HG02885 (cell line): ENCODE results near the gene MAP3K6.
"Not testable (repeated sequence)": the region's sequence is repeated elsewhere in the genome, so short reads cannot be mapped to it uniquely, and the experiment has no call there.

Source experiments
- ATAC-seq: cut with Tn5 transposase; IDR thresholded peaks from one replicate; pipeline ENCODE4 v1.9.1; 2021; ENCODE audit warnings: mild to moderate bottlenecking; ENCODE audit not compliant: unreplicated experiment, poor library complexity

The MAP3K6 gene

DNA sequence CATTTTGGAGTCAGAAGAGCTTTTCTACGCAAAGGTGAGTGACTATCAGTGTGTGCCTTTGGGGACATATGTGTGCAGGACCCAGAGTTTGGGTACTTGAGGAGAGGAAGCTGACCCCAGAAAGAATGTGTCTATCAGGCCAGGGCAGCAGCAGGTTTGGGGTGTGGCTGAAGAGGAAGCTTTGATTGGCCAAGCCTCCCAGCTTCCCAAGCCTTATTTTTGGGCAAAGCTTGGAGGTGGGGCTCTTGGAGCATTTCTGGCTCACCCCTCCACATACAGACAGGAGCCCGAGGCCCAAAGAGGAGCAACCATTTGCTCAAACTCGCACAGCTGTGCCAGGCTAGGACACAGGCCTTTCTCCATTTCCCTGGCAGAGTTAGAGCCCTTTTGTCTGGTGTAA lies 30.3 kb upstream of the MAP3K6 start:
- no peak for ATAC-seq

DNA sequence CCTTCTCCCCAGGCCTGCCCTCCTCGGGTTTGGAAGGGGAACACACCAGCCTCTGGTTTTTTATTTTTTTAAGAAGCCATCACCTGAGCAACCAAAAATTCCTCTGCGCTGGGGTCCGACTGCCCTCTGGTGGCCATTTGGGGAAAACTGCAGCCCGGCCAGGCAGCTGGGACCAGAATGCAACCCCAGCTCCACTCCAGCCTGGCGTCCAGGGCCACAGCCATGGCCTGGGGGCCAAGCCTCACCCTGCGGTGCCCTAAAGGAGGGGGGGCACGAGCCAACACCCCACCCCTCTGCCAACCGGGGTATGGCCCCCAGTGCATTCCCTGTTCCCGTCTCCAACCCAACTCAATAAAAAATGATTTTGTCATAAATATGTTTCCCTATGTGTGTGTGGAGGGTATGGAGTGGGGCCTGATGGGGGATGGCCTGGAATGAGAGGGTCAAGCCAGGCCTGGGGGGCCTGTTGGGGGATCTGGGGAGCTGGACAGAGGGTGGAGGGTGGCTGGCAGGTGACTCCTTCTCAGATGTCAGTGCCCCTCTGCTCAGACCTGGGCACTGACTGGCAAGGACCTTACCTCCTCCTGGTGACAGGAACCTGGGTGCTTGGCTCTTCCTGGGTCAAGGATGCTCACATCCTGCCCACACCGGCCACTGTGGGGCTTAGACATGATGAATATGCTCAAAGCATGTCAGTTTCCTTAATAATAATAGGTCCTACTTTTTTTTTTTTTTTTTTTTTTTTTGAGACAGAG lies 28.9 kb upstream of the MAP3K6 start:
- no peak for ATAC-seq

DNA sequence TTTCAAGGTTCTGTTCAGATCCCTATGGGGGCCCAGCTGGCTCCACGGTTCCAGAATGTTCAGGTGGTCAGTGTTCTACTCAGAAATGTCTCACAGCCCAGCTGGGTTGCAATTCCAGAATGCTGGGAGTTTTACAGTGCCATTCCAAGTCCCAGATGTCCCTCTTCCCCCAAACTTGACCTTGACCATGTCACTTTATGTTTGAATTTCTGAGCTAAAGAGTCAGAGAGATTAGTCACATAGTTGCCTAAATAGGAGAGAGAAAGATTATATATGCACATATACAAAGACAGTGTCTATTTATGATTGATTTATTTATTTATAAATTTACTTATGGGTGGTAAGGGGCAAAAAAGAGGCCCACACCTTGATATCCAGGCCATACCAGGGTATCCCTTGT lies 28.2 kb upstream of the MAP3K6 start:
- no peak for ATAC-seq

DNA sequence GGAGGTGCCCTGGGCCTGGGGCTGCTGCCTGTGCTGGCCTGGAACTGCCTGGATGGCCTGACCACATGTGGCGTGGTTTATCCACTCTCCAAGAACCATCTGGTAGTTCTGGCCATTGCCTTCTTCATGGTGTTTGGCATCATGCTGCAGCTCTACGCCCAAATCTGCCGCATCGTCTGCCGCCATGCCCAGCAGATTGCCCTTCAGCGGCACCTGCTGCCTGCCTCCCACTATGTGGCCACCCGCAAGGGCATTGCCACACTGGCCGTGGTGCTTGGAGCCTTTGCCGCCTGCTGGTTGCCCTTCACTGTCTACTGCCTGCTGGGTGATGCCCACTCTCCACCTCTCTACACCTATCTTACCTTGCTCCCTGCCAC lies 27.5 kb upstream of the MAP3K6 start:
- ATAC-seq = no peak

DNA sequence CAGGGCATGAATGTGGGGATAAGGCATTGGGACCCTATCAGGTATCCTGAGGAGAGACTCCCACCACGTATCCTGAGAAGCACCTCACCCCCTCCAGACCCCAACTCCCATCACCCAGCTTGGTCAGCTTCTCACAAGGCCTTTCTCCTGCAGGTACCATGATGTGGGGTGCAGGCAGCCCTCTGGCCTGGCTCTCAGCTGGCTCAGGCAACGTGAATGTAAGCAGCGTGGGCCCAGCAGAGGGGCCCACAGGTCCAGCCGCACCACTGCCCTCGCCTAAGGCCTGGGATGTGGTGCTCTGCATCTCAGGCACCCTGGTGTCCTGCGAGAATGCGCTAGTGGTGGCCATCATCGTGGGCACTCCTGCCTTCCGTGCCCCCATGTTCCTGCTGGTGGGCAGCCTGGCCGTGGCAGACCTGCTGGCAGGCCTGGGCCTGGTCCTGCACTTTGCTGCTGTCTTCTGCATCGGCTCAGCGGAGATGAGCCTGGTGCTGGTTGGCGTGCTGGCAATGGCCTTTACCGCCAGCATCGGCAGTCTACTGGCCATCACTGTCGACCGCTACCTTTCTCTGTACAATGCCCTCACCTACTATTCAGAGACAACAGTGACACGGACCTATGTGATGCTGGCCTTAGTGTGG lies 27.0 kb upstream of the MAP3K6 start:
- ATAC-seq = no peak

- no peak for ATAC-seq
These were observed 26.2 kb upstream of the MAP3K6 start for GRCh38 chr1:27392778-27393635.

GRCh38 chr1:27392096-27392777 lies 25.5 kb upstream of the MAP3K6 start, which contains the start of gene GPR3:
Gene GPR3, plus strand, starts transcription at chr1:27392622. Its CDS starts 1,177 bp downstream, at chr1:27393799.
- ATAC-seq = peak; percentile 76

- ATAC-seq = no peak
These were observed 24.8 kb upstream of the MAP3K6 start for GRCh38 chr1:27391511-27392095.

DNA sequence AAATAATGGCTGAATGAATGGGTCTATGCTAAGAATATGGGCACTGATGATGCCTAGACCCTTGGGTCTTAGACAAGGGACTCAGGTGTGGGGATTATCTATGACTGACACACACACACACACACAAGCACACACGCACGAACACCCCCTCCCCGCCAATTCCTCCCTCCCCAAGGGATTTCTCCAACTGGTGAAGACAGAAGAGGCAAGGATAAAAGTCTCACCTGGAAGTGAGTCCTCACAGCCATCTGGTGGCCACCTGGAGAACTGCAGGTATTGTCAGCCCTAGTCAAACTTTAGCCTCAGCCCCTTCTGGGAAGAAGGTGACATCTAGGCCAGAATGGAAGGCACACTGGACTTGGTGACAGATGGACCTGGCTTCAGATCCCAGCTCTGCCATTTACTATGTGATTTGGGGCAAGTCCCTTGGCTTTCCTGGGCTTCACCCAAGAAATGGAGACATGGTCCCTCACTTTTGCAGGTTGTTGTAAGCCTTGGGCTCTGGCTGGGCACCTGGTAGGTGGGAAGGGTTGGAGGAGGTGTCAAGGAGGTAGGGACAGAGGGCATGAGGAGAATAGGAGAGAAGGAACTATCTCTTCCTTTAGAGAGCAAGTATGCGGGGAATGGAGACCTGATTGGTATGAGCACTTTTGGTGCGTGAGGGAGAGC lies 21.7 kb upstream of the MAP3K6 start:
- no peak for ATAC-seq

DNA sequence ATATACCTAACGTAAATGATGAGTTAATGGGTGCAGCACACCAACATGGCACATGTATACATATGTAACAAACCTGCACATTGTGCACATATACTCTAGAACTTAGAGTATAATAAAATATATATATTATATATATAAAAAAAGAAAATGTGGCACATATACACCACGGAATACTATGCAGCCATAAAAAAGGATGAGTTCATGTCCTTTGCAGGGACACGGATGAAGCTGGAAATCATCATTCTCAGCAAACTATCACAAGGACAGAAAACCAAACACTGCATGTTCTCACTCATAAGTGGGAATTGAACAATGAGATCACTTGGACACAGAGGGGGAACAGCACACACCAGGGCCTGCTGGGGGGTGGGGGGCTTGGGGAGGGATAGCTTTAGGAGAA lies 18.0 kb upstream of the MAP3K6 start:
- ATAC-seq = not testable (repeated sequence)

DNA sequence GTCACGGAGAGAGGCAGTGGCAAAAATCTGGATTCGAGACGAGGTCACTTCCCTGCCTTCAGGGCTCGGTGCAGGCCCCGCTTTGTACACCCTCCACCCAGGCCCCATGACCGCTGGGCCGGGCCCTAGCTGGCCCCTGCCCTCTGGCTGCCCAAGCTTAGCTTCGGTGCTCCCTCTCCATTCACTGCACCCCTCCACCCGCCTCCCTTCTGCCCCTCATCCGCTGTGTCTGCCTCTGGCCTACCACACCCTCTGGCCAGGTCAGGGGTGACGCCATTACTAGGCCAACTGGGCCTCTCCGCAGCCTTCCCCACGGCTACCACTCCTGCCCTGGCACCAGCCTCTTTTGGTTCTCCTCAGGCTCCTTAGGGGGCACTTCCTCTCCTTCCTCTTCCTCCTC lies 16.9 kb upstream of the MAP3K6 start:
- no peak for ATAC-seq

- ATAC-seq = no peak
These were observed 16.4 kb upstream of the MAP3K6 start, which contains the start of gene CD164L2 for GRCh38 chr1:27383039-27383605. Gene CD164L2, minus strand, starts transcription at chr1:27383333. Its CDS starts 94 bp downstream, at chr1:27383239.

- ATAC-seq = no peak
These were observed 15.4 kb upstream of the MAP3K6 start for GRCh38 chr1:27381969-27382762.

DNA sequence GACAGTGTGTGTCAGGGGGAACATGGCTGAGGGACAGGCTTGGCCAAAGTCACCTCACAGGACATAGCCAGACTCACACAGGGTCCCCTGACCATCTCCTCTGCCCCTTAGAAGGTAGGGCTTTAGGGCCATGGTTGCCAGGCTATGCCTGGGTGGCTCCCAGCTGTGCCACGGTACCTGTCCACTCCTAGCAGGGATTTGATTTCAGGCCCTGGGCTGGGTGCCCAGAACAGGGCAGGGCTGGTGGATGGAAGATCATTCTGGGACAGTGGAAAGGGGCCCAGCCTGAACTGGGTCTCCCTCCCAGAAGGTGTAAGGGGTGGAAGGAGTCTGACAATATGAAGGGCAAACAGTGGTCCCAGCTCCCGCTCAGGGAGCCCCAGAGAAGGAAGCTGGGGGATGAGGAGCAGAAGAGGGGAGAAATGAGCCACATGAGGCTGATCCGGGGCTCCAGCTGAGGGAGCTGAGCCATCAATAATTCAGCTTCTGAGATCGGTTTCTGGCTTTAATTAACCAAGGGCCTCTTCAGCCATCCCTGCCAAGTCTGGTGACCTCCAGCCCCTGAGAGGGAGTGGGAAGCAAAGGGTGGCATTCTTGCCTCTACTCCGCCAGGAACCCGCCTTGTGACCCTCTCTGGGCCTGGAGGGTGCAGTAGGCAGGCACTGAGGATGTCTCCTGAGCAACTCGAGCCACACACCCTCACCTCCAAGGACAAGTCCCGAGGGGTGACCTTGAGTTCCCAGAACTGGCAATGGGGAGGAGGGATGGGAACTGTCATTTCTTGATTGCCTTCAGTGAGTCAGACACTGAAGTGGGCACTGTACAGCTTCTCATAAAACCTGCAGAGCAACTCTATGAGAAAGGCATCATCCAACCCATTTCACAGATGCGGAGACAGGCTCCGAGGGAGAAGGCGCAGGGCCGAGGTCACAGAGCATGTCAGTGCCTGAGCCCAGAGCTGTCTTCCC lies 14.3 kb upstream of the MAP3K6 start:
- ATAC-seq = no peak

DNA sequence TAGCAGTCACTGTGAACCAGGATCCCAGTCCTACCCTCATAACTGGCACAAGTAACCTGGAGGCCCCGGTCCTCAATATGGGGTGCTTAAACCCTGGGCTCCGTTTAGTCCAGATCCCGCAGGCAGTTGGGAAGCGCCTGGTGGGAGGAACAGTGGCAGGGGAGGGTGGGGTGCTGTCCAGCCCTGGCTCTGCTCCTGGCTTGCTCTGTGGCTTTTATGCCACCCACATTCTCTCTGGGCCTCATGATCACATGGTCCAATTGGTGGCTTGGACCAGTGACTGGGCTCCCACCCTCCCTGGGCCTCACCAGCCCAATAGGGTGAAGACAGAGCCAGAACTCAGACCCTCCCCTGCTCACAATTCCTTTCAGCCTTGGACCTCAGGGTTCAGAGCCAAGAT lies 13.5 kb upstream of the MAP3K6 start:
- no peak for ATAC-seq

DNA sequence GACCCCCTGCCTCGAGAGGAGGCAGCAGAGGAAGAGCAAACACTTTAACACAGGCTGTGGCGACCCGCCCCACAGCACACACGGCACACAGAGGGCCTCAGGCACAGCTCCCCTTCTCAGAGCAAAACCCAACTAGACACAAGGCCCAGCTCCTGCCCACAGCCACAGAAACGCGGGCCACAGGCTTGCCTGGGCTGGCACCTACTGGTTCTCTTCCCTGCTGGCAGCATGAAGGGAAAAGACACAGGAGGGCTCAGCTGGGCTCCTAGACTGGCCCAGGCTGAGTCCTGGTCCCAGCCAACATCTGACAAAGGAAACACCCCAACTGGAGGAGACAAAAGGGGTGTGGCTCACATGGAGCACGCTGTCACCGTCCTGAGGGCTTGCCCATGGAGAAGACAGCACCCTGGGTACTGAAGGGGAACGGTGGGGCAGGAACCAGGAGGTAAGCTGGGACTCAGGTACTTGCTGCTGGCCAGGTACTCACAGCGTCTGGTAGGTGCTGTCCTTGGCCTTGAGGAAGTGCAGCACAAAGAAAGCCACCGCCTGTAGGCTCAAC lies 12.9 kb upstream of the MAP3K6 start:
- no peak for ATAC-seq
